HG03565 (cell line): Measurements from ENCODE around the gene LEPR.
"Not testable (repeated sequence)": the region's sequence is repeated elsewhere in the genome, so short reads cannot be mapped to it uniquely, and the experiment has no call there.

ENCODE experiments used
- ATAC-seq: cut with Tn5 transposase; IDR thresholded peaks from one replicate; pipeline ENCODE4 v1.9.1; 2021; ENCODE audit warnings: mild to moderate bottlenecking, moderate library complexity; ENCODE audit not compliant: unreplicated experiment

LEPR gene

DNA sequence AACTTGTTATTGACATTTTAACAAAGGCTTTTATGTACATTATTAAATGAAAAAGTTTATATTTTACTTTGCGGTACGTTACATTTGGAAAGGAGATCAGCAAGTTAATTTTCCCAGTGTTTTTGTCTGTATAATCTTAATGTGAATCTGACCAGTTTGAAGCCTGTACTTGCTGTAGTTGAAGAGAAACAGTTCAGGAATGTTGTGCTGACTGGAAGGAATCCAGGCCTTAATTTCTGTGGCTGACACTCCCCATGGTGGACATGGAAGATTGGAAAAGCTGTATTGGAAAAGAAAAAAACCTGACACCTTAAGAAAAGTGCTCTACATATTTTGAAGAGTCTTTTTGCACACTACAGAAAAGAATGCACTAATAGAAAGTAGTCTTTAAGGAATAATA is 15.5 kb downstream of the LEPR start:
- no peak for ATAC-seq

DNA sequence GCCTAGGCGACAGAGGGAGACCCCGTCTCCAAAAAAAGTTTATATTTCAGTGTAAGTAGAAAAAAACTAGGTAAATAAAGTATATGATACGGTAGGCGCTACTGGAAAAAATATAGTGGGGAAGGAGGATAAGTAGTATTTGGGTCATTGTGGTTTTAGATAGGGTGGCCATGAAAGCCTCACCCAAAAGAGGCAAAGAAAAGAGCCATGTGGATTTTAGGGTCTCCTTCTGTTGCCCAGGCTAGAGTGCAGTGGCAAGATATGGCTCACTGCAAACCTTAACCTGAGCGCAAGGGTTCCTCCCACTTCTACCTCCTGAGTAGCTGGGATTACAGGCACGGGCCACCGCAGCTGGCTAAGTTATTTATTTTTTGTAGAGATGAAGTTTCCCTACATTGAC is 17.1 kb downstream of the LEPR start:
- ATAC-seq, result no peak

DNA sequence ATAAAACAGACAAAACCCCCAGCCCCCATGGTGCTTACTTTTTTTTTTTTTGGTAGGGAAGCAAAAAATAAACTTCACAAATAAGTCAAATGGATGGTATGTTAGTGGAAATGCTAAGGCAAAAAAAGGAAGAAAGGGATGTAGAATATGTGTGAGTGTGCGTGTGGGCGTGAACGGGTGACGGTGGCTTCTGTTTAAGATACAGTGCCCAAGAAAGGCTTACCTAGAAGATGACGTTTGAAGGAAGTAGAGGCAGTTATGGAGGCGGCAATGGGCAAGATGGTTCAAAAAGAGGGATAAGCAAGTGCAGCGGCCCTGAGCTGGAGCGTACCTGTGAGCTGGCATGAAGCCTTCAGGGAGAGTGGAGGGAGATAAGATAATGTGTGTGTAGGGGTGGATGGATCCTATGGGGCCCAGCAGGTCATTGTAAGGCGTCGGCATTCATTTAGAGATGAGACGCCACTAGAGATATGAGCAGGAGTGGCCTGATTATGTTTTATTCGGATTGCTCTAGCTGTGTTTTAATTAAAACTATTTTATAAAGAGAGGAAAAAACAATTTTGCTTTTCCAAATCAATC is 19.9 kb downstream of the LEPR start:
- ATAC-seq, result no peak

DNA sequence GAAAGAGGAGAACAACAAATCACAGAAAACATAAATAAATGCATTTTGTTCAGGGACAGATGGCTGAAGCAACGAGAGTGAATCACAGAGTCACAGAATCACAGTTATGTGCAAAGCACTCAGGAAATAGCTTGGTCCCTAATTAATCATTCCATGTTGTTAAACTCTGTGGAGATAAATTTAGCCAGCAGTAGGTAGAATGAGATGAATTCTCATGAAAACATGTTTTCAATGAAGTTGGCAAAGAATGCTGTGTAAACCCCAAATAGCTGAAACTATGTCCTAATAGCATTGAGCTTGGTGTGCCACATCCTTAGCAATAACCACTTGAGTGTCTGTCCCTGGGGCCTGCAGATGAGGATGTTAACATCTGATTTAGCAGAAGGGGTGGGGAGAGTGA is 20.4 kb downstream of the LEPR start:
- ATAC-seq, result no peak

DNA sequence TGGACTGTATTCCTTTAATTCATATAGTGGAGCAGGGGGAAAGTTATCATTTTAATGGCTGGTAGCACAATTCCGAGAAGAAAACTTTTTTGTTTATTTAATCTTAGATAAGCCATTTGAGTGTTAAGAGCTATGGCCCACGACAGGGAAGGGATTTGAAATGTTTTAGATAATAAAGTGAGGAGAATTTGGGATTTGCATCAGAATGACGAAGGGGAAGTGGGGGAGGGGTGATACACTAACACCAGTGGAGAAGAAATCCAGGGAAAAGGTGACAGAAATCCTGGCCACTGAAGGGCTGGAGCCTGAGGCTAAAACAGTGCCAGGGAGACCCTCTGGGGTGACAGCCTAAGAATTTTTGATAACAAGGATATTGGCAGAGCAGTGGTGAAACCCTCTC is 21.0 kb downstream of the LEPR start:
- no peak for ATAC-seq

GRCh38 chr1:65442442-65442841 is 22.0 kb downstream of the LEPR start:
- no peak for ATAC-seq

DNA sequence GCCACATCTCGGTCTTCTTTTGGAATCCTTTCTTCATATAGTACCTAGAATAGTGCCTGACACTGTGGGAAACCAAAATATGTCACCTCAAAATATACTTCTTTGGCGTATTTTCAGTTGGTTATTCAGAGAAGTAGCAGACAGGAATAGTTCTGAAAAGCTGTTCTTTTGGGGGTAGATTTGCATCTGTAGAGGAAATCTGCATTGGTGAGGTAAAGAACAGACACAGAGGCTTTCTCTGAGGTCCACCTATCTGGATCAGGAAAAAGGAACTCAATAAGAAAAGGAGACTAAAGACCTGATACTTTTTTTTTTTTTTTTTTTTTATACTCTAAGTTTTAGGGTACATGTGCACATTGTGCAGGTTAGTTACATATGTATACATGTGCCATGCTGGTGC is 23.2 kb downstream of the LEPR start:
- no peak for ATAC-seq

DNA sequence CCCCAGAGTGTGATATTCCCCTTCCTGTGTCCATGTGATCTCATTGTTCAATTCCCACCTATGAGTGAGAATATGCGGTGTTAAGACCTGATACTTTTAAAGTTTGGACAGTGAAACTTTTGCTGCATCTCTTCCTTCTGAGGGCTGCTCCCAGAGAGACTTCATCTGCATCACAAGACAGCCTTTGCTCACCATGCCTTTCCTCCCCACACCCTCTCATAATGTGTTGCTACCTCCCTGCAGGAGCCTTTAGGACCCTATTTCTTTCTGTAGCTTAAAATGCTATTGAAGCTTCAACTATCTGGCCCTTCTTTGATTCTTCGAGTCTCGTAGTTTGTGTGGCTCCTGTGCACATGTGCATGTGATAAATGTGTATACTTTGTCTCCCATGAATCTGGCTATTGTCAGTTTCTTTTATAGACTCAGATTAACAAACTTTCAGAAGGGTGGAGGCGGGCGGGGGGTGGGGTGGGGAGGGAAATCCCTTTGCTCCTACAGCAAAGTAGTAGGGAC is 23.7 kb downstream of the LEPR start:
- no peak for ATAC-seq

GRCh38 chr1:65445837-65446236 is 25.4 kb downstream of the LEPR start:
- ATAC-seq, result no peak

GRCh38 chr1:65449214-65449823 is 28.9 kb downstream of the LEPR start:
- ATAC-seq, result no peak

DNA sequence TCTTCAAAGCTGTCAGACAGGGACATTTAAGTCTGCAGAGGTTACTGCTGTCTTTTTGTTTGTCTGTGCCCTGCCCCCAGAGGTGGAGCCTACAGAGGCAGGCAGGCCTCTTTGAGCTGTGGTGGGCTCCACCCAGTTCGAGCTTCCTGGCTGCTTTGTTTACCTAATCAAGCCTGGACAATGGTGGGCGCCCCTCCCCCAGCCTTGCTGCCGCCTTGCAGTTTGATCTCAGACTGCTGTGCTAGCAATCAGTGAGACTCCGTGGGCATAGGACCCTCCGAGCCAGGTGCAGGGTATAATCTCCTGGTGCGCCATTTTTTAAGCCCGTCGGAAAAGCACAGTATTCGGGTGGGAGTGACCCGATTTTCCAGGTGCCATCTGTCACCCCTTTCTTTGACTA is 35.2 kb downstream of the LEPR start:
- not testable (repeated sequence) for ATAC-seq

- no peak for ATAC-seq
Measured at GRCh38 chr1:65456481-65456880, 36.0 kb downstream of the LEPR start.

DNA sequence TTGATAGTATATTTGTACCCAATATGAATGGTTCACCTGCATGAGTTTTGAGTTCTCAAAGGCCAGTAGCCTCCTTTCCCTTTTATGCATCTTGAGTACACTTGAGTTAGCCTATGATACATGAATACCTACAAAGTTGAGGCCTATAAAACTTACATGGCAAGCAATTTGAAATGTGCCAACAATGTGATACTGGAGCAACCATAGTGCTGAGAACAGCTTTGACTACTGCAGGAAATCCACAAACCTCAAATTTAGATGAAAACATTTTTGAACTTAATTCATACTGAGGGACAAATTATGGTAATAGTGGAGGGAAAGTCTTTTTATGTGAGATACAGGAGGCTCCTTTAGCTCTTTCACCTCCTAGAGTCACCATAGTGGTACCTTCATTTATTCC is 37.4 kb downstream of the LEPR start:
- ATAC-seq, result no peak

DNA sequence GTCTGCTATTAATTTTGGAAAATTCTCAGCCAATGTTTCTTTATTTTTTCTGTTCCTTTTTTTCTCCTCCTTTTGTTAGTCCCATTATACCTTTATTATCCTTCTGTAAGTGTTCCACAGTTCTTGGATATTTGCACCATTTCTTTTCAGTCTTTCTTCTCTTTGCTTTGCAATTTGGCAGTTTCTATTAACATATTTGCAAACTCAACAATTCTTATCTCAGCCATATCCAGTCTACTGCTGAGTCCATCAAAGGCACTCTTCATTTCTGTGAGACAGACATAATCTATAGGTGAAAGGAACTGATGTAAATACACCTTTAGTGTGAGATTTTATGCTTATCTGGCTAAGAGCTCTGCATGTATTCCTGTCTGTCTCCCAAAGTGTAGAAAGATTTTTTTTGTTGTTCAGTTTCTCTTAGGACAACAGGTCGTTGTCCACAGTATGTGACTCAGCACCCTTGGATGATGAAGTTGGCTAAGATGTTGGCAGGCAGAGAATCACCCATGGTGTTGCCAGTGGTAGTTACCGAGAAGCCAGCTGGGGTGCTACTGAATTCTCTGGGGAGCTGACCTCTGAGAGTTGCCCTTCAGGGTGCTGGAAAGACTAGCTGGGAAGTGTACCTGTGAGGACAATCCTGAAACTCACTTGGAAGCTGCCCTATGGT is 38.4 kb downstream of the LEPR start:
- no peak for ATAC-seq

- ATAC-seq, result peak; percentile 83
Measured at GRCh38 chr1:65459397-65459768, 38.9 kb downstream of the LEPR start.

GRCh38 chr1:65465837-65466236 is 45.4 kb downstream of the LEPR start:
- not testable (repeated sequence) for ATAC-seq

DNA sequence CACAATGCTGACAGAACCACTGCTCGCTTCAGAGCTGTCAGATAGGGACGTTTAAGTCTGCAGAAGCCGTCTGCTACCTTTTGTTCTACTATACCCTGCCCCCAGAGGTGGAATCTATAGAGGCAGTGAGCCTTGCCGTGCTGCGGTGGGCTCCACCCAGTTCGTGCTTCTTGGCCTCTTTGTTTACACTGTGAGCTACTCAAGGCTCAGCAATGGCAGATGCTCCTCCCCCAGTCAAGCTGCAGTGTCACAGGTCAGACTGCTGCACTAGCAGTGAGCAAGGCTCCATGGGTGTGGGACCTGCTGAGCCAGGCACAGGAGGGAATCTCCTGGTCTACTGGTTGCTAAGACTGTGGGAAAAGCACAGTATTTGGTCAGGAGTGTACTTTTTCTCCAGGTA is 47.1 kb downstream of the LEPR start:
- ATAC-seq, result no peak

- no peak for ATAC-seq
Measured at GRCh38 chr1:65469126-65469888, 48.8 kb downstream of the LEPR start.

- ATAC-seq, result no peak
Measured at GRCh38 chr1:65469889-65470340, 49.4 kb downstream of the LEPR start.
